Endothelial cell of umbilical vein (primary cell): ENCODE results near the gene TMEM95. TPM values are rescaled to one million over a fixed set of nuclear protein-coding genes. Genes with fewer than 3 reads are reported as not detected.

Experiments
- BruUV-seq: library from RNA; stranded (reverse); fragments of 400-500 nt; replicated peaks from 2 replicates; lab custom pipeline; 2021; lab: Mats Ljungman, UMichigan
- CTCF ChIA-PET: fragments of 300-600, 350-600 bp; sonication (Branson Sonifier 250); formaldehyde crosslinking; loops from one replicate; lab custom pipeline; 2021; ENCODE audit warnings: antibody characterized with exemption, inconsistent platforms; lab: Charles Lee
- POLR2A ChIA-PET: fragments of 300-600, 350-600 bp; sonication (Branson Sonifier 250); formaldehyde crosslinking; loops from one replicate; lab custom pipeline; 2021; ENCODE audit warnings: antibody characterized with exemption, inconsistent platforms; lab: Charles Lee
- DNase-seq: peaks from one replicate; pipeline ENCODE4 v3.0.0-alpha.2; 2011; ENCODE audit warnings: low read depth, low spot score
- FAIRE-seq: peaks from 2 replicates; lab custom pipeline; 2011; peaks lifted over from hg19 to GRCh38; lab: Jason Lieb, UNC
- H2AFZ ChIP-seq: 2 replicates; pipeline ENCODE4 v1.6.0; 2012; ENCODE audit warnings: low read depth, low read length, control low read depth, inconsistent platforms
- H3K27ac ChIP-seq: 2 replicates; pipeline ENCODE4 v1.5.1; 2011; ENCODE audit warnings: low read depth, mild to moderate bottlenecking, control low read depth, low read length, moderate library complexity; ENCODE audit not compliant: insufficient read depth
- H3K27me3 ChIP-seq, 2 experiments: 2 replicates each; pipeline versions ENCODE4 v1.6.0 to v1.6.1; 2011; ENCODE audit warnings: low read length in 2 of 2, mixed read lengths in 1 of 2; ENCODE audit not compliant: control insufficient read depth in 2 of 2, insufficient read depth in 2 of 2
- H3K36me3 ChIP-seq, 2 experiments: 2 replicates in 1 of 2; 3 replicates in 1 of 2; pipeline ENCODE4 v1.5.1; 2011; ENCODE audit warnings: low read length in 2 of 2, mild to moderate bottlenecking in 1 of 2, moderate library complexity in 1 of 2; ENCODE audit not compliant: control insufficient read depth in 2 of 2, insufficient read depth in 2 of 2; ENCODE audit errors: extremely low read depth in 1 of 2
- H3K4me1 ChIP-seq: 3 replicates; pipeline ENCODE4 v1.5.1; 2011; ENCODE audit warnings: mild to moderate bottlenecking, low read length; ENCODE audit not compliant: control insufficient read depth, insufficient read depth; ENCODE audit errors: extremely low read depth
- H3K4me2 ChIP-seq: 2 replicates; pipeline ENCODE4 v1.6.1; 2011; ENCODE audit warnings: low read length, control low read depth, mixed read lengths; ENCODE audit not compliant: insufficient read depth
- H3K4me3 ChIP-seq, 3 experiments: fragments of 200-600 bp in 1 of 3; sonication (generic), shearing (Covaris generic) in 1 of 3; replicated peaks in 1 of 3; 2 replicates each; pipeline ENCODE4 v1.5.1; 2011 to 2016; ENCODE audit warnings: control low read depth in 3 of 3, low read length in 3 of 3, mild to moderate bottlenecking in 2 of 3, inconsistent platforms in 1 of 3, low read depth in 1 of 3, moderate library complexity in 1 of 3; ENCODE audit not compliant: insufficient read depth in 1 of 3
- H3K79me2 ChIP-seq: 2 replicates; pipeline ENCODE4 v1.6.0; 2012; ENCODE audit warnings: low read length, inconsistent platforms; ENCODE audit not compliant: control insufficient read depth, insufficient read depth
- H3K9ac ChIP-seq: replicated peaks from 2 replicates; pipeline ENCODE3; 2011; ENCODE audit warnings: low read length, control low read depth; ENCODE audit not compliant: insufficient read depth; ENCODE audit errors: extremely low read depth
- H3K9me1 ChIP-seq: replicated peaks from 3 replicates; pipeline ENCODE4 v1.6.0; 2011; ENCODE audit warnings: mild to moderate bottlenecking, low read length; ENCODE audit not compliant: control insufficient read depth, insufficient read depth; ENCODE audit errors: extremely low read depth
- H3K9me3 ChIP-seq: replicated peaks from 2 replicates; pipeline ENCODE4 v1.5.1; 2012; ENCODE audit warnings: low read length, inconsistent platforms; ENCODE audit not compliant: control insufficient read depth, insufficient read depth
- H4K20me1 ChIP-seq: replicated peaks from 2 replicates; pipeline ENCODE3; 2011; ENCODE audit warnings: mild to moderate bottlenecking, low read length; ENCODE audit not compliant: control insufficient read depth, insufficient read depth; ENCODE audit errors: extremely low read depth
- EZH2 ChIP-seq: IDR thresholded peaks from 2 replicates; pipeline ENCODE4 v1.6.1; 2012; ENCODE audit warnings: borderline replicate concordance, low read depth, mild to moderate bottlenecking, moderate library complexity, low read length, inconsistent platforms; ENCODE audit not compliant: severe bottlenecking
- FOS ChIP-seq: IDR thresholded peaks from 2 replicates; pipeline ENCODE4 v1.6.1; 2011; ENCODE audit warnings: mild to moderate bottlenecking, low read length, moderate library complexity, borderline replicate concordance; ENCODE audit not compliant: insufficient read depth
- GATA2 ChIP-seq: IDR thresholded peaks from 2 replicates; pipeline ENCODE4 v1.7.0; 2011; ENCODE audit warnings: low read depth, mild to moderate bottlenecking, moderate library complexity, mixed read lengths, low read length; ENCODE audit not compliant: insufficient read length, insufficient read depth
- JUN ChIP-seq: IDR thresholded peaks from 2 replicates; pipeline ENCODE4 v1.6.1; 2011; ENCODE audit warnings: borderline replicate concordance, low read depth; ENCODE audit not compliant: insufficient read length, insufficient read depth
- MAX ChIP-seq: IDR thresholded peaks from 2 replicates; pipeline ENCODE4 v1.6.1; 2011; ENCODE audit not compliant: insufficient read depth, insufficient read length
- MYC ChIP-seq: IDR thresholded peaks from one replicate; pipeline ENCODE4 v1.6.1; 2011; ENCODE audit warnings: mild to moderate bottlenecking, low read depth, low read length
- POLR2A ChIP-seq: IDR thresholded peaks from 2 replicates; pipeline ENCODE4 v1.6.1; 2012; ENCODE audit warnings: low read depth, mild to moderate bottlenecking, control low read depth, low read length
- POLR2AphosphoS5 ChIP-seq: IDR thresholded peaks from 2 replicates; pipeline ENCODE4 v1.6.1; 2012; ENCODE audit warnings: low read depth, mild to moderate bottlenecking, control low read depth, low read length, moderate library complexity; ENCODE audit not compliant: insufficient read depth
- dilution Hi-C: fragments of 300-500 bp; cut with MboI; formaldehyde crosslinking; loops from one replicate; pipeline ENCODE4 v1.15.0; 2019; ENCODE audit warnings: low sequenced_read_pairs; ENCODE audit not compliant: extremely low pct_ligation_motif_present
- intact Hi-C: fragments of 100-400 bp; cut with micrococcal nuclease; formaldehyde crosslinking; loops from one replicate; pipeline ENCODE4 v1.10.0; 2022
- polyA plus RNA-seq, 4 experiments: library from polyadenylated mRNA; depleted of rRNA in 3 of 4; stranded (reverse) in 3 of 4; unstranded in 1 of 4; fragments of >200 nt; gene quantifications; 2 replicates each; pipeline versions ENCODE4 v1.2.1 to v1.2.3, GENCODE V29; 2011 to 2012; ENCODE audit warnings: missing spikeins in 1 of 4
- total RNA-seq: library from RNA; stranded (reverse); gene quantifications from 2 replicates; pipeline ENCODE4 v1.2.3, GENCODE V29; 2021
- TF ChIP-seq, protein P1 (sequence below), 2 donors: IDR thresholded peaks; 1 replicate in 1 of 2; 2 replicates in 1 of 2; pipeline ENCODE4 v1.5.1; 2011; ENCODE audit warnings: low read length in 2 of 2, mild to moderate bottlenecking in 2 of 2, moderate library complexity in 2 of 2, control low read depth in 1 of 2, inconsistent platforms in 1 of 2, low read depth in 1 of 2; ENCODE audit not compliant: insufficient read depth in 1 of 2; ENCODE audit errors: extremely low read depth in 1 of 2

The TMEM95 gene
- total and polyA plus RNA-seq, 2 donors (not counting 3 experiments of a cell fraction or from before 2014, with no cell fraction given): not detected

DNA sequence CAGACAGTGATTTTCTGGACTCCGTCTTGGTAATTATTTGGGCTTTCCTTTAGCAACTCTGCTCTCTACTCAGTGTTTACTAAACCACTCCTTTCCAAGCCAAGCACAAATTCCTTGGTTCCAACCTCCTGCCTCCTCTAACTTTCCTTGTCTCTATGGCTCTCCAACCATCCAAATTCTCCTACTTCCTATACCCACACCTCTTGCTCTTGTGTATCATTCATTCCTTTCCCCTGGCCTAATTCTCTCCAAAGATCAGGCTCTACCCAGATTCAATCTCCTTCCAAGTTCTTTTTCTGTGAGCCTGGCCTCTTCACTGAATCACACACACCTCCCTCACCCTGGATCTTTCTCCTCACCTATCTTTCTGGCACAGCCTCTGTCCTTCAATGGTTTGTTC lies 26.9 kb upstream of the TMEM95 start:
- Histone ChIP-seq H3K27me3 (peaks cover 0 to 2% of the 10 kb centered on the region in 2 experiments), H3K9me3 (no peaks in the 10 kb centered on the region), H3K4me1 (peaks cover 10% of the 10 kb centered on the region), H2AFZ (no peak overlapping the region), H3K9ac (peak overlapping the region; percentile 47), H3K9me1 (no peaks in the 10 kb centered on the region), H3K27ac (no peak overlapping the region), H3K4me2 (peak overlapping the region; percentile 83), H3K4me3 (no peak overlapping the region), H3K79me2 (peaks cover 10% of the 10 kb centered on the region), H3K36me3 (peaks cover 2 to 15% of the 10 kb centered on the region in 2 experiments), H4K20me1 (no peaks in the 10 kb centered on the region)
- no peak for DNase-seq
- dilution Hi-C loops (no loop called here), intact Hi-C loops (no loop called here)
- FAIRE-seq: no peak
- CTCF ChIA-PET: interaction anchor here (0.7 kb wide), 1 partner anchor 282 kb away, joined by 5 read pairs; no protein-coding TSS in a partner anchor
- no TSS peak for BruUV-seq
- TF ChIP-seq, protein P1, sequence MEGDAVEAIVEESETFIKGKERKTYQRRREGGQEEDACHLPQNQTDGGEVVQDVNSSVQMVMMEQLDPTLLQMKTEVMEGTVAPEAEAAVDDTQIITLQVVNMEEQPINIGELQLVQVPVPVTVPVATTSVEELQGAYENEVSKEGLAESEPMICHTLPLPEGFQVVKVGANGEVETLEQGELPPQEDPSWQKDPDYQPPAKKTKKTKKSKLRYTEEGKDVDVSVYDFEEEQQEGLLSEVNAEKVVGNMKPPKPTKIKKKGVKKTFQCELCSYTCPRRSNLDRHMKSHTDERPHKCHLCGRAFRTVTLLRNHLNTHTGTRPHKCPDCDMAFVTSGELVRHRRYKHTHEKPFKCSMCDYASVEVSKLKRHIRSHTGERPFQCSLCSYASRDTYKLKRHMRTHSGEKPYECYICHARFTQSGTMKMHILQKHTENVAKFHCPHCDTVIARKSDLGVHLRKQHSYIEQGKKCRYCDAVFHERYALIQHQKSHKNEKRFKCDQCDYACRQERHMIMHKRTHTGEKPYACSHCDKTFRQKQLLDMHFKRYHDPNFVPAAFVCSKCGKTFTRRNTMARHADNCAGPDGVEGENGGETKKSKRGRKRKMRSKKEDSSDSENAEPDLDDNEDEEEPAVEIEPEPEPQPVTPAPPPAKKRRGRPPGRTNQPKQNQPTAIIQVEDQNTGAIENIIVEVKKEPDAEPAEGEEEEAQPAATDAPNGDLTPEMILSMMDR (IDR thresholded peaks at IDR 0.05; ENCODE audit: extremely low read depth in 1 of 2, insufficient read depth in 1 of 2, low read depth in 1 of 2, low read length in 2 of 2): no peak
- TF ChIP-seq EZH2 (no peak), JUN (no peak), POLR2AphosphoS5 (no peak), MAX (no peak), POLR2A (no peak), MYC (no peak), FOS (no peak), GATA2 (no peak)
- POLR2A ChIA-PET: no interaction called here
